GM21786 (cell line): ENCODE data around the gene MS4A4A.
"Not testable (repeated sequence)": the region's sequence is repeated elsewhere in the genome, so short reads cannot be mapped to it uniquely, and the experiment has no call there.

Source experiments
- ATAC-seq: cut with Tn5 transposase; IDR thresholded peaks from one replicate; pipeline ENCODE4 v1.9.1; 2021; ENCODE audit not compliant: unreplicated experiment

The MS4A4A gene

GRCh38 chr11:60280412-60280811 lies at the start of gene MS4A4A:
Gene MS4A4A (plus strand): TSS chr11:60280666. CDS start chr11:60280676, 10 bp downstream.
- no peak for ATAC-seq

- ATAC-seq: no peak
These were observed 49.8 kb upstream of the MS4A4A start for GRCh38 chr11:60230681-60231080.

DNA sequence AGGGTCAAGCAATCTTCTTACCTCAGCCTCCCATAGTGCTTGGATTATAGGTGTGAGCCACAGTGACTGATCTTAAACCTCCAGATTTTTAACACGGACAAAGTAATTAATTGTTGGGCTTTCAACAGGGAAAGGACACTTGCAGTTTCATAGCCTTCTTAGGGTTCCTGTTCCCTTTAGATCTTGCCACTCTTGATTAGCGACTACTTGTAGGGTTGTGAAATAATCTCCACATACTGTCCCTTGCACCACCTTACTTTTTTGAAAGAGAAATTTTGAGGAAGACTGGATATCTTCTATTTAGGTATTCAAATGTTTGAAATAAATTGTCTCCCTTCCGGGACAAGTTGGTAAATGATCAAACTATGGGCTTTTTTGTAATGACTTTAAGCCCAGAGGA lies 45.1 kb upstream of the MS4A4A start:
- ATAC-seq: no peak

- no peak for ATAC-seq
These were observed 39.8 kb upstream of the MS4A4A start for GRCh38 chr11:60240662-60241061.

DNA sequence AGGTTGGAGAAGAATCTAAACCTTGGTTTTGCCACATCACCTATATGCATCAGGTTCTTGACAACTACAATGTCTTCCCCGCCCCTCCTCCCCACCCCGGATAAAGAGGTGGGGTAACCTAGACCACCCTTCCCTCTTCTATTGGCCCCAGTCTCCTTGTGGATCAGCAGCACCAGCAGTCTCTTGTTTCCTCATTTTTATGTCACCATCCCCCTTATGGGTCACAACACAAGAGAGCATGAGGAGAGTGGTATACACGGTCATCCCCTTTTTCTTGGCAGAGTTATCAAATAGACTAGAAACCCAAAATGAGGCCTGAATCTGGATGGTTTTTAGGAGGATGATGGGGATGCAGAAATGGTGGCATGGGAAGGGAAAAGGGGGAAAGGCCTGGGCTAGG lies 38.7 kb upstream of the MS4A4A start:
- ATAC-seq: no peak

DNA sequence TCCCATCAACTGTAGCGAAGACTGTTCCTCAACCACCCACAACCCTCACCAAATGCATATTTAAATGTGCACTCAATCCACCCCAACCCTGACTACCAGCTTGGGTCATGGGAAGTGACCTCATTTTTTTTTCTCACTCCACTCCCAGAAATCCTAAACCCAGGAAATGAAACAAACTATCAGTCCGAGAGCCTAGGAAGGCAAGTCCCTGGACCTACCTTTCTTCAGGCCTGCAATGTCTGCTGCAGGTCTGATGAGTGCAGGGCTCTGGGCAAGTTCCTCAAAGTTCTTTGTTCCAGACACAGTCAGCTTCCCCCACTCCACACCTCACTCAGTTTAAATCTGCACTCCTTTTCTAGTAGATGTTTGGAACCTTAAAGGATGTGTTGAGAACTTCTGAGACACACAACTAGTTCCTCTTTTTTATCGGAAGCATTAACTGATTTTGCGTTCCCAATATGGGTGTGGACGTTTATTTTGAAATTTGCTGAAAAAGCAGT lies 37.7 kb upstream of the MS4A4A start, which contains the start of gene MS4A4E:
Gene MS4A4E (minus strand): TSS at position 398 of the 500 bp plus-strand sequence. CDS start 13,082 bp downstream, outside the sequence.
- no peak for ATAC-seq

- no peak for ATAC-seq
These were observed 28.8 kb upstream of the MS4A4A start for GRCh38 chr11:60251485-60252212.

DNA sequence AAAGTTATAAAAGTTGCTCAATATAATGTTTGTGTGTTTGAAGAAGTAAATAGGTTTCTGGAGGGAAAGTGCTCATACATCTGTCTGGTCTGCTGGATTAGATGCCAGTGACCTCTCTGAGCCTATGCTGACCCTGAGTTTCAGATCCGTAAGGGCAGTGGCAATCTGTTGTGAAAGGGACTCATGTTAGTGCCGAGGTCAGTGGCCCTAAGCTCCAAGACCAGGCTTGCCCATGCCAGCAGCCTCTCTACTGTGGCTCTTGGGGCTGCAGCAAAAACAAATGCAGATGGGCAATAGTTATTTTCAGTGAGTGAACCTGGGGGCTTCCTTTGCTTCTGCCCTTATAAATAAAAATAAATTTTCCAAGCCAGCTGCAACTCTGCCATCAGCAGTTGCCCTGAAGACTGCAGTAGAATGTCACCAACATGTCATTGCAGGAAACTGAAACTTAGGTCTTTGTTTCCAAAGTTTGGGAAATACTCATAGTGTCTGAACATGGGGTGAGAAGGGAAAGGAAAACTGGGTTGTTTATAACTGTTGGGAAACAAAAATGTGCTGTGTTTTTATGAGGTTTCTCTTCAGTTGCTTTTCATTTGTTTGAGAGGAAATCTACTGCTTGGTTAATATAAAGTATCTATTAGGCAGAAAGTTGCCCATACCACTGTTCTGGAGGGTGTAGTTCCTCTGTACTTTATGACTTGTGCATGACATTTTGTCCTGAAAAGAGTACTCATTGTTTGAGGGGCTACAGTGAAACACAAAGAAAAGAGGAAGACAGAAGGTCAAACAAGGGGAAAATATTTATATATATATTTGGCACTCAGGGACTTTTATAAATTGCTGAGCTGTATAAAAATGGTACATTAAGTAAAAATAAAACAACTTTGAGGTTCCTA lies 28.0 kb upstream of the MS4A4A start:
- no peak for ATAC-seq

DNA sequence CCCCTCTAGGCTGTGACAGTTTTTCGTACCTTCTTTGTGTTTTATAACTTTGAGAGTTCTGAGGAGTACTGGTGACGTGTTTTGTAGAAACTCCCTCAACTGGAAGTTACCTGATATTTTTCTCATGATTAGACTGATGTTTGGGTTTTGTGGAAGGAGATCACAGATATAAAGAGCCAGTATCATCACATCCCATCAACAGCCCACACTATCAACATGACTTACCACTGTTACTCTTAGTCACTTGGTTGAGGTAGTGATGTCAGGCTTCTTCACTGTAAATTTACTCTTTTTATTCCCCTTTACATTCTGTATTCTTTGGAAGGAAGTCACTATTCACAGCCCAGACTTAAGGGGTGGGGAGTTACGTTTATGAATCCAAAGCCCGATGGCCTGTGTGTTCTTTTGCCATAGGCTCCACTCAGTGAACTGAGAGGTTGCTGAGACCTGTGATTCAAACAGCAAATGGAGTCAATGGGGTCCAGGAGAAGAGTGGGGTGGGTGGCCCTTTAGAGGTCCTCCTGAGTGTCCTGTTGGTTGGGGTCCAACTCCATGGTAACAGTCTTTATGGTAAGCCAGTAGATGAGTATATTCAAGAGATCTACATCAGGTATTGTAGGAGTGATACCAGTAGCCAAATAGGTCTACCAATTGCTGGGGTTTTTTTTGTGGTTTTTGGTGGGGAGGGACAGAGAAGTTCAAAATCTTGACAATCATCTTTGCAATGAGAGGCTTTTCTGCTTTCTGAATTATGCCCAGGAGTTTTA lies 22.3 kb upstream of the MS4A4A start:
- no peak for ATAC-seq

DNA sequence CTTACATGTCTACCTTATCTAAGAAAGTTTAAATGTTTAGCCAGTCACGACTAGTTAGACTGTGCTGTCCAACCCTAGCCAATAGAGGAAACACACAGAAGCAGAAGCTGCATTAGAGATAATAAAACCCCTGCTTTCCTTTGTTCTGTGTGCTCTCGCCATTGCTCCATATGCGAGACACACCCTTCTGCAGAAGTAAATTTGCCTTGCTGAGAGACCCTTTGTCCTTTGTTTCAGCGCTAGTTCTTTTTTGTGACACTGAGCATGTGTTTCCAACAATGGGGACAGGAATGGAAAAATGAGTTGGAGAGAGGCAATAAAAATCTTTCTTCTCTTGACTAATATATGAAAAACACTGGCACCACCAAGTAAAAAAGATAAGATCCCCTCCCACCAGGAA lies 19.5 kb upstream of the MS4A4A start:
- no peak for ATAC-seq

GRCh38 chr11:60263402-60263801 lies 17.1 kb upstream of the MS4A4A start:
- no peak for ATAC-seq

GRCh38 chr11:60264644-60265043 lies 15.8 kb upstream of the MS4A4A start:
- no peak for ATAC-seq

GRCh38 chr11:60265373-60266214 lies 14.9 kb upstream of the MS4A4A start:
- ATAC-seq: no peak

- ATAC-seq: no peak
These were observed 6.0 kb upstream of the MS4A4A start for GRCh38 chr11:60274416-60274815.

- no peak for ATAC-seq
These were observed 1.0 kb downstream of the MS4A4A start for GRCh38 chr11:60281485-60281884.

GRCh38 chr11:60282286-60282685 lies 1.8 kb downstream of the MS4A4A start:
- no peak for ATAC-seq

GRCh38 chr11:60285411-60286126 lies 5.1 kb downstream of the MS4A4A start:
- not testable (repeated sequence) for ATAC-seq

- ATAC-seq: no peak
These were observed 8.1 kb downstream of the MS4A4A start for GRCh38 chr11:60288531-60288930.

- no peak for ATAC-seq
These were observed 11.7 kb downstream of the MS4A4A start for GRCh38 chr11:60292145-60292544.

- no peak for ATAC-seq
These were observed 20.7 kb downstream of the MS4A4A start for GRCh38 chr11:60301178-60301577.
